PC-3 (cell line): ENCODE measurements around the gene CLNK. TPM values are rescaled to one million over a fixed set of nuclear protein-coding genes. Genes with fewer than 3 reads are reported as not detected.

Experiments used
- ATAC-seq: fragments of 200-7000 bp; cut with Tn5 transposase; 2 replicates; pipeline ENCODE4 v1.9.1; 2020; ENCODE audit warnings: mild to moderate bottlenecking, moderate library complexity
- BruUV-seq: library from RNA; stranded (reverse); fragments of 400-500 nt; replicated peaks from 2 replicates; lab custom pipeline; 2021; lab: Mats Ljungman, UMichigan
- CTCF ChIA-PET: fragments of 300-600 bp; sonication (Branson Sonifier 250); formaldehyde crosslinking; loops from one replicate; lab custom pipeline; 2022; ENCODE audit warnings: antibody characterized with exemption; lab: Charles Lee
- POLR2A ChIA-PET: fragments of 300-600 bp; sonication (Branson Sonifier 250); formaldehyde crosslinking; loops from one replicate; lab custom pipeline; 2022; ENCODE audit warnings: antibody characterized with exemption; ENCODE audit not compliant: unreplicated experiment; lab: Charles Lee
- DNase-seq: peaks from one replicate; pipeline ENCODE4 v3.0.0-alpha.2; 2015
- H2AFZ ChIP-seq: fragments of 300-600 bp; sonication (generic); 2 replicates; pipeline ENCODE4 v1.6.0; 2016; ENCODE audit warnings: antibody characterized with exemption, low read length
- H3F3A ChIP-seq: fragments of 300-600 bp; sonication (generic); one replicate; pipeline ENCODE4 v1.6.0; 2017; ENCODE audit warnings: antibody characterized with exemption, low read length, control low read depth, mild to moderate bottlenecking; ENCODE audit not compliant: unreplicated experiment
- H3K27ac ChIP-seq: fragments of 300-600 bp; sonication (generic); 2 replicates; pipeline ENCODE4 v1.5.1; 2016; ENCODE audit warnings: mild to moderate bottlenecking, low read length
- H3K27me3 ChIP-seq: fragments of 300-600 bp; sonication (generic); 2 replicates; pipeline ENCODE4 v1.6.1; 2016; ENCODE audit warnings: low read length, mixed read lengths
- H3K36me3 ChIP-seq: fragments of 300-600 bp; sonication (generic); 2 replicates; pipeline ENCODE4 v1.6.1; 2016; ENCODE audit warnings: low read depth, mixed run types, low read length, mixed read lengths
- H3K4me1 ChIP-seq: fragments of 300-600 bp; sonication (generic); 2 replicates; pipeline ENCODE4 v1.5.1; 2016; ENCODE audit warnings: low read length; ENCODE audit not compliant: insufficient read depth
- H3K4me2 ChIP-seq: fragments of 300-600 bp; sonication (generic); 2 replicates; pipeline ENCODE4 v1.6.0; 2016; ENCODE audit warnings: low read length
- H3K4me3 ChIP-seq: fragments of 300-600 bp; sonication (generic); 2 replicates; pipeline ENCODE4 v1.5.1; 2016; ENCODE audit warnings: mild to moderate bottlenecking, low read length, mixed read lengths
- H3K79me2 ChIP-seq: fragments of 300-600 bp; sonication (generic); 2 replicates; pipeline ENCODE4 v1.6.1; 2017; ENCODE audit warnings: low read length, mixed read lengths
- H3K9ac ChIP-seq: fragments of 300-600 bp; sonication (generic); 2 replicates; pipeline ENCODE4 v1.6.0; 2016; ENCODE audit warnings: mild to moderate bottlenecking, low read length
- H3K9me2 ChIP-seq: fragments of 300-600 bp; sonication (generic); replicated peaks from 2 replicates; pipeline ENCODE4 v1.6.1; 2016; ENCODE audit warnings: mixed run types, low read length, mixed read lengths
- H3K9me3 ChIP-seq: fragments of 300-600 bp; sonication (generic); 2 replicates; pipeline ENCODE4 v1.6.1; 2016; ENCODE audit warnings: low read length, mixed read lengths
- H4K20me1 ChIP-seq: fragments of 300-600 bp; sonication (generic); 2 replicates; pipeline ENCODE4 v1.6.1; 2016; ENCODE audit warnings: low read length, mixed read lengths
- EZH2 ChIP-seq: fragments of 300-600 bp; sonication (generic); IDR thresholded peaks from one replicate; pipeline ENCODE4 v1.6.1; 2017; ENCODE audit warnings: antibody characterized with exemption, mild to moderate bottlenecking, low read length; ENCODE audit not compliant: unreplicated experiment
- EZH2phosphoT487 ChIP-seq: fragments of 300-600 bp; sonication (generic); IDR thresholded peaks from 2 replicates; pipeline ENCODE4 v1.6.1; 2018; ENCODE audit warnings: mild to moderate bottlenecking, antibody characterized with exemption, low read length, borderline replicate concordance
- intact Hi-C: fragments of 100-400 bp; cut with micrococcal nuclease; formaldehyde crosslinking; loops from 2 replicates; pipeline ENCODE4 v1.9.0; 2023
- total RNA-seq: library from RNA; depleted of rRNA; stranded (reverse); fragments of >200 nt; gene quantifications from 2 replicates; pipeline ENCODE4 v1.2.3, GENCODE V29; 2014
- TF ChIP-seq, protein P1 (sequence below): fragments of 300-600 bp; sonication (generic); conservative IDR thresholded peaks from 2 replicates; pipeline ENCODE4 v1.5.1; 2017; ENCODE audit warnings: antibody characterized with exemption, low read depth, mild to moderate bottlenecking, low read length

The CLNK gene
- total RNA-seq, 1 experiment from 2014 or later, result not detected

DNA sequence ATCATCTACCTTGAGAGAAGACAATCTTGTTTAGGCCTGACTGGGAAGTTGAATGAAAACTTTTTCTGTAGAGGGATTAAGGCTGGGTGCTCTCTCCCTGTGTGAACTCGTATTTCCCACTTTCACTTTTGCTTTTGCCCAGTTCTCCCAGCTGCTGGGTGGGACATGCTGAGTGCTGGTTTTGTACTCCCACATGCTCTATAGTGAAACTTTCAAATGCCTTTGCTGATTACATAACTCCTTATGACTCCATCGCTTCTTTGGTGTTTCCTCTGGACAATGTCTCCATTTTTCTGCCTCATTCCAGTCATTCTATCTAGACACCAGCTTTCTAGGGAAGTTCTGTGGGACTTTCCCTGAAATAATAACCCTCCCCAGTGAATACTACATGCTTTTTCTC, 100.5 kb downstream of the CLNK start:
- peak; percentile 3 for DNase-seq
- no peaks in the 10 kb centered on the region for H3K36me3 ChIP-seq
- H3F3A ChIP-seq, result no peaks in the 10 kb centered on the region
- no peaks in the 10 kb centered on the region for H4K20me1 ChIP-seq
- H3K4me2 ChIP-seq, result peak overlapping the region; percentile 54
- no peaks in the 10 kb centered on the region for H3K9me2 ChIP-seq
- 0 out of 2 replicates have a peak overlapping the region, but pooled peaks have one; percentile 32 for H3K4me3 ChIP-seq
- H3K79me2 ChIP-seq, result no peaks in the 10 kb centered on the region
- H3K4me1 ChIP-seq, result no peaks in the 10 kb centered on the region
- intact Hi-C loops, result loop anchor here (5.0 to 10.0 kb wide), 3 partner anchors 843 to 1371 kb away; partner anchors contain the start of gene HS3ST1
- H3K27ac ChIP-seq, result no peak overlapping the region
- CTCF ChIA-PET, result interaction anchor here (0.6 kb wide), 1 partner anchor 1059 kb away, joined by 4 read pairs; no protein-coding TSS in a partner anchor
- H3K9me3 ChIP-seq, result no peaks in the 10 kb centered on the region
- POLR2A ChIA-PET, result no interaction called here
- BruUV-seq, result no TSS peak
- H3K9ac ChIP-seq, result no peak overlapping the region
- H2AFZ ChIP-seq, result no peak overlapping the region
- H3K27me3 ChIP-seq, result no peaks in the 10 kb centered on the region
- no peak for ATAC-seq
- TF ChIP-seq EZH2 (no peak), EZH2phosphoT487 (no peak)
- TF ChIP-seq, protein P1, sequence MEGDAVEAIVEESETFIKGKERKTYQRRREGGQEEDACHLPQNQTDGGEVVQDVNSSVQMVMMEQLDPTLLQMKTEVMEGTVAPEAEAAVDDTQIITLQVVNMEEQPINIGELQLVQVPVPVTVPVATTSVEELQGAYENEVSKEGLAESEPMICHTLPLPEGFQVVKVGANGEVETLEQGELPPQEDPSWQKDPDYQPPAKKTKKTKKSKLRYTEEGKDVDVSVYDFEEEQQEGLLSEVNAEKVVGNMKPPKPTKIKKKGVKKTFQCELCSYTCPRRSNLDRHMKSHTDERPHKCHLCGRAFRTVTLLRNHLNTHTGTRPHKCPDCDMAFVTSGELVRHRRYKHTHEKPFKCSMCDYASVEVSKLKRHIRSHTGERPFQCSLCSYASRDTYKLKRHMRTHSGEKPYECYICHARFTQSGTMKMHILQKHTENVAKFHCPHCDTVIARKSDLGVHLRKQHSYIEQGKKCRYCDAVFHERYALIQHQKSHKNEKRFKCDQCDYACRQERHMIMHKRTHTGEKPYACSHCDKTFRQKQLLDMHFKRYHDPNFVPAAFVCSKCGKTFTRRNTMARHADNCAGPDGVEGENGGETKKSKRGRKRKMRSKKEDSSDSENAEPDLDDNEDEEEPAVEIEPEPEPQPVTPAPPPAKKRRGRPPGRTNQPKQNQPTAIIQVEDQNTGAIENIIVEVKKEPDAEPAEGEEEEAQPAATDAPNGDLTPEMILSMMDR, result no peak

DNA sequence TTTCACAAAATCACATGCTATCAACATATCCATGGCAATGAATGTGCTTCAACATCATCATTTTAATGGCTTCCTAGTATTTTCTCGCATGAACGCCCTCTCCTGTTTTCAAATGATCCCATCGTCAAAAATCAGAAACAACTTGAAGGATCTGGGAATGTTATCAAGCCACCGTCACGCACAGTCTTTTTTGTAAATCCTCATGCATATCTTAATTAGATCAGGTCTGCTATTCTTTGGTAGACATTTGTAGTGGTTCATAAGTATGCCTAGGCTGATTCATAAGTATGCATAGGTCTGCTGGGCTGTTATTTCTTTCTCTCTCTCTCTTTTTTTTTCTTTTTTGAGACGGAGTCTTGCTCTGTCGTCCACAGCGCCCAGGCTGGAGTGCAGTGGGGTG, 101.6 kb downstream of the CLNK start:
- H3K27me3 ChIP-seq, result no peaks in the 10 kb centered on the region
- no peaks in the 10 kb centered on the region for H3K36me3 ChIP-seq
- H3K9me3 ChIP-seq, result no peaks in the 10 kb centered on the region
- H3K9me2 ChIP-seq, result no peaks in the 10 kb centered on the region
- no peaks in the 10 kb centered on the region for H4K20me1 ChIP-seq
- ATAC-seq, result no peak
- intact Hi-C loops, result loop anchor here (1.0 to 10.0 kb wide), 6 partner anchors 133 to 1372 kb away; partner anchors contain the start of gene HS3ST1
- H3K4me1 ChIP-seq, result no peaks in the 10 kb centered on the region
- no peaks in the 10 kb centered on the region for H3K79me2 ChIP-seq
- POLR2A ChIA-PET, result no interaction called here
- no peak for DNase-seq
- H3K27ac ChIP-seq, result no peak overlapping the region
- no peak overlapping the region for H3K4me2 ChIP-seq
- no peak overlapping the region for H3K4me3 ChIP-seq
- H2AFZ ChIP-seq, result no peak overlapping the region
- CTCF ChIA-PET, result no interaction called here
- H3K9ac ChIP-seq, result no peak overlapping the region
- TF ChIP-seq EZH2phosphoT487 (no peak), EZH2 (no peak)
- TF ChIP-seq, protein P1, result no peak
- no TSS peak for BruUV-seq
- no peaks in the 10 kb centered on the region for H3F3A ChIP-seq

DNA sequence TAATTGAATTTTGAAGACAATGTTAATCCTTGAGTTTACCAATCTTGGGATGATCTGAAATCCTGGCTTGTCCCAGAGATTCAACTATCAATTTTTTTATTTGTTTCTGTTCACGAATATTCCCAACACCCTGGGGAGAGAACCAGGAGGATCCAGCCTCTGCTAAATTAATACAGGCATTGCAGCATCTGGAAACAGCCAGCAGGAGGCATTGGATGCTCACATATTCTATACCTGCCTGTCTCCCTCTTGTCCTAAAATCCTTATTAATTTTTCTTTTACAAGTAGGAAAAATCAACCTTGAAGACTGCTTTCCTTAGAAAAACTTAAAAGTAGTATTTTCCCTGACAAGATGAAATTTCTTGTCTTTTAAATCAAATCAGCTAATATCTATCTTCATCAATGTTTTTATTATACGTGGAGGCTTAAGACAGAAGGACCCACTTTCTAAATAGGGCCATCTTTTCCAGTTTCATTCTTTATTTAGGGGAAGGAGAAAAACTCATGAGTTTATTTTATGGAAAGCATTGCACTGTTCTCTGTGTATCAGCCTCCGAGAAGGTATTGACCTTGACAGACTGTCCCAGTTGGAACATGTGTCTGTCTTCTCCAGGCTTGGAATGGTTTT, 102.4 kb downstream of the CLNK start:
- no peaks in the 10 kb centered on the region for H3K36me3 ChIP-seq
- no peak overlapping the region for H3K4me3 ChIP-seq
- H3K4me2 ChIP-seq, result no peak overlapping the region
- no peaks in the 10 kb centered on the region for H3F3A ChIP-seq
- DNase-seq (peak; percentile 63), ATAC-seq (peak; percentile 42)
- CTCF ChIA-PET, result no interaction called here
- POLR2A ChIA-PET, result no interaction called here
- H3K27ac ChIP-seq, result no peak overlapping the region
- H3K4me1 ChIP-seq, result no peaks in the 10 kb centered on the region
- no peak overlapping the region for H3K9ac ChIP-seq
- H4K20me1 ChIP-seq, result no peaks in the 10 kb centered on the region
- no peaks in the 10 kb centered on the region for H3K9me2 ChIP-seq
- no TSS peak for BruUV-seq
- no peaks in the 10 kb centered on the region for H3K9me3 ChIP-seq
- no peaks in the 10 kb centered on the region for H3K27me3 ChIP-seq
- no peak overlapping the region for H2AFZ ChIP-seq
- H3K79me2 ChIP-seq, result no peaks in the 10 kb centered on the region
- intact Hi-C loops, result loop anchor here (1.0 to 10.0 kb wide), 6 partner anchors 134 to 1373 kb away; partner anchors contain the start of gene HS3ST1
- TF ChIP-seq EZH2, result no peak
- TF ChIP-seq, protein P1, result peak; percentile 83
